Liver (tissue), 9 donors: ENCODE results near the gene LMF1. TPM values are rescaled to one million over a fixed set of nuclear protein-coding genes. Genes with fewer than 3 reads are reported as not detected.

Experiments
- DNase-seq: peaks from one replicate; pipeline ENCODE4 v3.0.0-alpha.2; 2017; ENCODE audit warnings: low spot score
- H3K27ac ChIP-seq, 2 donors: one replicate each; pipeline ENCODE4 v1.7.0; 2013; ENCODE audit warnings: inconsistent platforms in 2 of 2, low read length in 2 of 2, control low read depth in 1 of 2, low read depth in 1 of 2, mild to moderate bottlenecking in 1 of 2
- H3K27me3 ChIP-seq, 4 donors: one replicate each; pipeline versions ENCODE4 v1.6.1 to v1.7.0; 2013; ENCODE audit warnings: low read length in 3 of 4, inconsistent platforms in 1 of 4, mild to moderate bottlenecking in 1 of 4, moderate library complexity in 1 of 4; ENCODE audit not compliant: control insufficient read depth in 4 of 4, insufficient read depth in 4 of 4
- H3K36me3 ChIP-seq, 4 donors: one replicate each; pipeline versions ENCODE4 v1.6.1 to v1.7.0; 2013; ENCODE audit warnings: low read length in 3 of 4, mild to moderate bottlenecking in 3 of 4, low read depth in 1 of 4, moderate library complexity in 1 of 4; ENCODE audit not compliant: control insufficient read depth in 4 of 4, insufficient read depth in 3 of 4
- H3K4me1 ChIP-seq, 4 donors: one replicate each; pipeline versions ENCODE4 v1.6.1 to v1.7.0; 2013; ENCODE audit warnings: low read length in 3 of 4, mild to moderate bottlenecking in 3 of 4, moderate library complexity in 1 of 4; ENCODE audit not compliant: control insufficient read depth in 4 of 4, insufficient read depth in 4 of 4
- H3K4me3 ChIP-seq, 3 donors: one replicate each; pipeline versions ENCODE4 v1.6.1 to v1.7.0; 2013; ENCODE audit warnings: low read length in 3 of 3, control low read depth in 1 of 3, low read depth in 1 of 3, mild to moderate bottlenecking in 1 of 3
- H3K9ac ChIP-seq, 2 donors: one replicate each; pipeline ENCODE4 v1.7.0; 2013; ENCODE audit warnings: low read length in 2 of 2, mild to moderate bottlenecking in 2 of 2, moderate library complexity in 2 of 2, control low read depth in 1 of 2, low read depth in 1 of 2
- H3K9me3 ChIP-seq, 4 donors: one replicate each; pipeline versions ENCODE4 v1.6.1 to v1.7.0; 2013; ENCODE audit warnings: low read length in 3 of 4; ENCODE audit not compliant: control insufficient read depth in 4 of 4
- ATF3 ChIP-seq: IDR thresholded peaks from 2 replicates; pipeline ENCODE4 v1.6.1; 2016; ENCODE audit warnings: antibody characterized with exemption
- CTCF ChIP-seq: fragments of 150-350 bp; IDR thresholded peaks from 2 replicates; pipeline ENCODE4 v1.5.1; 2017; ENCODE audit warnings: improper control_type of control experiment, low read depth, low read length; ENCODE audit not compliant: missing input control
- EGR1 ChIP-seq, 2 donors: IDR thresholded peaks; 2 replicates each; pipeline ENCODE4 v1.6.1; 2016 to 2018; ENCODE audit warnings: antibody characterized with exemption in 2 of 2, low read depth in 2 of 2
- FOXA1 ChIP-seq: IDR thresholded peaks from 2 replicates; pipeline ENCODE4 v1.6.1; 2016; ENCODE audit warnings: antibody characterized with exemption
- FOXA2 ChIP-seq: IDR thresholded peaks from 2 replicates; pipeline ENCODE4 v1.6.1; 2016; ENCODE audit warnings: antibody characterized with exemption
- GABPA ChIP-seq, 2 donors: IDR thresholded peaks in 1 of 2; conservative IDR thresholded peaks in 1 of 2; 2 replicates each; pipeline ENCODE4 v1.6.1; 2016; ENCODE audit warnings: antibody characterized with exemption in 2 of 2, mild to moderate bottlenecking in 1 of 2, moderate library complexity in 1 of 2
- HNF4A ChIP-seq, 2 donors: conservative IDR thresholded peaks; 2 replicates each; pipeline ENCODE4 v1.6.1; 2016; ENCODE audit warnings: antibody characterized with exemption in 2 of 2, mild to moderate bottlenecking in 2 of 2
- HNF4G ChIP-seq: IDR thresholded peaks from 2 replicates; pipeline ENCODE4 v1.6.1; 2016; ENCODE audit warnings: antibody characterized with exemption
- JUND ChIP-seq, 2 donors: IDR thresholded peaks; 2 replicates each; pipeline ENCODE4 v1.6.1; 2016; ENCODE audit warnings: antibody characterized with exemption in 2 of 2
- MAX ChIP-seq: IDR thresholded peaks from 2 replicates; pipeline ENCODE4 v1.6.1; 2016; ENCODE audit warnings: antibody characterized with exemption
- NR2F2 ChIP-seq: IDR thresholded peaks from 2 replicates; pipeline ENCODE4 v1.6.1; 2016; ENCODE audit warnings: antibody characterized with exemption
- RAD21 ChIP-seq, 2 donors: IDR thresholded peaks; 2 replicates each; pipeline ENCODE4 v1.6.1; 2016; ENCODE audit warnings: antibody characterized with exemption in 2 of 2, mild to moderate bottlenecking in 2 of 2
- REST ChIP-seq: IDR thresholded peaks from 2 replicates; pipeline ENCODE4 v1.6.1; 2016; ENCODE audit warnings: antibody characterized with exemption, mild to moderate bottlenecking
- RXRA ChIP-seq, 2 donors: IDR thresholded peaks; 2 replicates each; pipeline ENCODE4 v1.6.1; 2017 to 2018; ENCODE audit warnings: antibody characterized with exemption in 2 of 2, mild to moderate bottlenecking in 1 of 2
- SP1 ChIP-seq: IDR thresholded peaks from 2 replicates; pipeline ENCODE4 v1.6.1; 2018; ENCODE audit warnings: antibody characterized with exemption, mild to moderate bottlenecking
- TAF1 ChIP-seq: conservative IDR thresholded peaks from 2 replicates; pipeline ENCODE4 v1.6.1; 2016; ENCODE audit warnings: antibody characterized with exemption, mild to moderate bottlenecking
- YY1 ChIP-seq: IDR thresholded peaks from 2 replicates; pipeline ENCODE4 v1.6.1; 2016; ENCODE audit warnings: antibody characterized with exemption, mild to moderate bottlenecking
- ZBTB33 ChIP-seq: IDR thresholded peaks from 2 replicates; pipeline ENCODE4 v1.6.1; 2016; ENCODE audit warnings: antibody characterized with exemption
- WGBS: extraction: QIAGEN DNeasy Blood & Tissue Kit; methylation state at CpG from one replicate; pipeline ENCODE4 v1.1.7; 2013; 5-methylcytosine and 5-hydroxymethylcytosine counted together
- polyA plus RNA-seq, 2 donors: library from polyadenylated mRNA; stranded (reverse) in 1 of 2; unstranded in 1 of 2; fragments of 200-250 nt in 1 of 2; fragments of >200 nt in 1 of 2; fragmentation: Nextera tagmentation in 1 of 2; extraction: Ambion mirVana in 1 of 2; gene quantifications; one replicate each; pipeline versions ENCODE4 v1.2.1 to v1.2.3, GENCODE V29; 2013 to 2015
- total RNA-seq, 2 donors: library from RNA; depleted of rRNA; stranded (reverse); fragments of >200 nt; gene quantifications; one replicate each; pipeline ENCODE4 v1.2.3, GENCODE V29; 2014
- donor health status: healthy.
- donor health status: healthy.
- donor health status: healthy.
- donor health status: healthy.
- donor health status: healthy.

LMF1 gene
- total and polyA plus RNA-seq, 4 donors = 8.8 to 24.3 (median 12.6) TPM

GRCh38 chr16:924063-924462, 46.7 kb downstream of the LMF1 start:
- Histone ChIP-seq H3K4me3 (no peak overlapping the region), H3K9me3 (peaks cover 0 to 6% (median 0%) of the 10 kb centered on the region in 4 donors), H3K27ac (no peak overlapping the region), H3K4me1 (no peaks in the 10 kb centered on the region), H3K9ac (no peak overlapping the region), H3K36me3 (peaks cover 0 to 14% (median 0%) of the 10 kb centered on the region in 4 donors), H3K27me3 (no peaks in the 10 kb centered on the region)
- TF ChIP-seq MAX (no peak), REST (no peak), HNF4G (no peak), ATF3 (no peak), CTCF (no peak), TAF1 (no peak), SP1 (no peak), RXRA (IDR thresholded peaks at IDR 0.05) (no peak), JUND (IDR thresholded peaks at IDR 0.05) (no peak), HNF4A (conservative IDR thresholded peaks at IDR 0.05) (no peak), EGR1 (IDR thresholded peaks at IDR 0.05; ENCODE audit: low read depth in 2 of 2) (no peak), FOXA1 (no peak), FOXA2 (no peak), YY1 (no peak), ZBTB33 (no peak), GABPA (IDR thresholded peaks at IDR 0.05 in 1 of 2, conservative IDR thresholded peaks at IDR 0.05 in 1 of 2) (no peak), NR2F2 (no peak), RAD21 (IDR thresholded peaks at IDR 0.05) (no peak)
- WGBS = 93% methylated on average over 5 of the region's 5 CpGs
- no peak for DNase-seq
